OCI-LY7 (cell line): ENCODE results near the gene GNGT1. TPM values are rescaled to one million over a fixed set of nuclear protein-coding genes. Genes with fewer than 3 reads are reported as not detected.

Experiments used
- BruUV-seq: library from RNA; stranded (reverse); fragments of 400-500 nt; replicated peaks from 2 replicates; lab custom pipeline; 2021; lab: Mats Ljungman, UMichigan
- CTCF ChIA-PET: fragments of 300-600 bp; sonication (Branson Sonifier 250); formaldehyde crosslinking; loops from one replicate; lab custom pipeline; 2022; ENCODE audit warnings: antibody characterized with exemption; ENCODE audit not compliant: unreplicated experiment; lab: Charles Lee
- POLR2A ChIA-PET: fragments of 300-600 bp; sonication (Branson Sonifier 250); formaldehyde crosslinking; loops from one replicate; lab custom pipeline; 2022; ENCODE audit warnings: antibody characterized with exemption; lab: Charles Lee
- DNase-seq: peaks from one replicate; pipeline ENCODE4 v3.0.0-alpha.2; 2015; ENCODE audit warnings: low spot score
- H2AFZ ChIP-seq: fragments of 200-600 bp; sonication (generic), shearing (Covaris generic); 2 replicates; pipeline ENCODE4 v1.6.1; 2014; ENCODE audit warnings: mild to moderate bottlenecking, antibody characterized with exemption, low read length, moderate library complexity
- H3K27ac ChIP-seq: fragments of 200-600 bp; sonication (generic); 2 replicates; pipeline ENCODE4 v1.5.1; 2014; ENCODE audit warnings: mixed run types, low read depth, mild to moderate bottlenecking, moderate library complexity, low read length, inconsistent platforms; ENCODE audit not compliant: poor library complexity, severe bottlenecking
- H3K36me3 ChIP-seq: fragments of 200-600 bp; sonication (generic); 2 replicates; pipeline ENCODE4 v1.6.1; 2014; ENCODE audit warnings: mild to moderate bottlenecking, antibody characterized with exemption, low read length, moderate library complexity, mixed read lengths; ENCODE audit not compliant: insufficient read depth
- H3K4me1 ChIP-seq: fragments of 200-600 bp; sonication (generic); 2 replicates; pipeline ENCODE4 v1.5.1; 2014; ENCODE audit warnings: mild to moderate bottlenecking, low read length; ENCODE audit not compliant: insufficient read depth, poor library complexity, severe bottlenecking
- H3K4me2 ChIP-seq: fragments of 200-600 bp; sonication (generic); 2 replicates; pipeline ENCODE4 v1.6.1; 2014; ENCODE audit warnings: mild to moderate bottlenecking, low read length
- H3K4me3 ChIP-seq: fragments of 200-600 bp; sonication (generic); 2 replicates; pipeline ENCODE4 v1.5.1; 2014; ENCODE audit warnings: mild to moderate bottlenecking, low read depth, low read length; ENCODE audit not compliant: poor library complexity, severe bottlenecking
- H3K79me2 ChIP-seq: fragments of 200-600 bp; sonication (generic); 2 replicates; pipeline ENCODE4 v1.6.1; 2016; ENCODE audit warnings: low read depth, mild to moderate bottlenecking, low read length, moderate library complexity, mixed read lengths; ENCODE audit not compliant: insufficient read depth
- H3K9me2 ChIP-seq: fragments of 200-600 bp; sonication (generic); 2 replicates; pipeline ENCODE4 v1.6.1; 2016; ENCODE audit warnings: mild to moderate bottlenecking, low read length, mixed read lengths; ENCODE audit not compliant: insufficient read depth
- H3K9me3 ChIP-seq: fragments of 200-600 bp; sonication (generic); 2 replicates; pipeline ENCODE4 v1.6.1; 2014; ENCODE audit warnings: mild to moderate bottlenecking, mixed run types, low read length, mixed read lengths
- H4K20me1 ChIP-seq: fragments of 200-600 bp; sonication (generic); 2 replicates; pipeline ENCODE4 v1.6.1; 2014; ENCODE audit warnings: mild to moderate bottlenecking, antibody characterized with exemption, low read length, moderate library complexity, mixed read lengths; ENCODE audit not compliant: insufficient read depth
- EZH2phosphoT487 ChIP-seq: fragments of 200-600 bp; sonication (generic); IDR thresholded peaks from 2 replicates; pipeline ENCODE4 v1.6.1; 2018; ENCODE audit warnings: low read depth, borderline replicate concordance, mild to moderate bottlenecking, mixed run types, antibody characterized with exemption, low read length, moderate library complexity, mixed read lengths
- intact Hi-C: fragments of 100-400 bp; cut with micrococcal nuclease; formaldehyde crosslinking; loops from one replicate; pipeline ENCODE4 v1.10.0; 2022; ENCODE audit not compliant: unreplicated experiment
- total RNA-seq, 2 experiments: library from RNA; depleted of rRNA in 1 of 2; stranded (reverse); fragments of >200 nt in 1 of 2; shearing (Covaris generic) in 1 of 2; gene quantifications; 2 replicates each; pipeline ENCODE4 v1.2.3, GENCODE V29; 2014 to 2022
- TF ChIP-seq, protein P1 (sequence below): fragments of 200-600 bp; sonication (generic); conservative IDR thresholded peaks from 2 replicates; pipeline ENCODE4 v1.5.1; 2014; ENCODE audit warnings: mild to moderate bottlenecking, antibody characterized with exemption, low read length, moderate library complexity, mixed read lengths

GNGT1 gene
- total RNA-seq, 2 experiments from 2014 or later, result not detected

- no peak overlapping the region for H3K27ac ChIP-seq
- H3K36me3 ChIP-seq, result no peaks in the 10 kb centered on the region
- no peaks in the 10 kb centered on the region for H4K20me1 ChIP-seq
- BruUV-seq, result no TSS peak
- no peaks in the 10 kb centered on the region for H3K9me3 ChIP-seq
- POLR2A ChIA-PET, result interaction anchor here (0.8 to 2.0 kb wide), 7 partner anchors 9 to 310 kb away, joined by 3 to 6 read pairs (median 4); partner anchors contain the start of gene GNGT1
- no peaks in the 10 kb centered on the region for H3K79me2 ChIP-seq
- H2AFZ ChIP-seq, result no peak overlapping the region
- no peak overlapping the region for H3K4me2 ChIP-seq
- H3K4me3 ChIP-seq, result no peak overlapping the region
- intact Hi-C loops, result no loop called here
- H3K9me2 ChIP-seq, result no peaks in the 10 kb centered on the region
- DNase-seq, result no peak
- H3K4me1 ChIP-seq, result no peaks in the 10 kb centered on the region
- no peak for TF ChIP-seq EZH2phosphoT487
- TF ChIP-seq, protein P1, sequence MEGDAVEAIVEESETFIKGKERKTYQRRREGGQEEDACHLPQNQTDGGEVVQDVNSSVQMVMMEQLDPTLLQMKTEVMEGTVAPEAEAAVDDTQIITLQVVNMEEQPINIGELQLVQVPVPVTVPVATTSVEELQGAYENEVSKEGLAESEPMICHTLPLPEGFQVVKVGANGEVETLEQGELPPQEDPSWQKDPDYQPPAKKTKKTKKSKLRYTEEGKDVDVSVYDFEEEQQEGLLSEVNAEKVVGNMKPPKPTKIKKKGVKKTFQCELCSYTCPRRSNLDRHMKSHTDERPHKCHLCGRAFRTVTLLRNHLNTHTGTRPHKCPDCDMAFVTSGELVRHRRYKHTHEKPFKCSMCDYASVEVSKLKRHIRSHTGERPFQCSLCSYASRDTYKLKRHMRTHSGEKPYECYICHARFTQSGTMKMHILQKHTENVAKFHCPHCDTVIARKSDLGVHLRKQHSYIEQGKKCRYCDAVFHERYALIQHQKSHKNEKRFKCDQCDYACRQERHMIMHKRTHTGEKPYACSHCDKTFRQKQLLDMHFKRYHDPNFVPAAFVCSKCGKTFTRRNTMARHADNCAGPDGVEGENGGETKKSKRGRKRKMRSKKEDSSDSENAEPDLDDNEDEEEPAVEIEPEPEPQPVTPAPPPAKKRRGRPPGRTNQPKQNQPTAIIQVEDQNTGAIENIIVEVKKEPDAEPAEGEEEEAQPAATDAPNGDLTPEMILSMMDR, result no peak
- CTCF ChIA-PET, result no interaction called here
These were observed 10.3 kb upstream of the GNGT1 start for GRCh38 chr7:93895859-93896600.

DNA sequence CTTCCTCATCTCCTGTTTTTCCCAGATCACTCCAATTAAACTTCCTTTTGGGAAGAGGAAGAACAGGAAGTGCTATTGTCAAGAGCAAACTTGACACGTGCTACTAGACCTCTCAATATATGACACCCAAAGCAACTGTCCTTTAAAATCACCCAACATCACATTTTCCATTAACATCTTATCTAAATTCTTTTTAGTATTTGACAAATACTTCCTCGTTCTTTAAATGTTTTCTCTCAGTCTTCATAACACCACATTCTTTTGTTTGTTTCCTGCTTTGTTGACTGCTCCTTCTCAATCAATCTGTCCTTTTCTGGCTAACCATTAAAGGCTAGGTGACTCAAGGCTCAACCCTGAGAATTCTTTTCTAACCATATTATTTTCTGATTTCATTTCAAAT lies 8.7 kb upstream of the GNGT1 start:
- no peak for DNase-seq
- no peaks in the 10 kb centered on the region for H4K20me1 ChIP-seq
- ChIA-PET POLR2A (interaction anchor here (0.7 to 2.0 kb wide), 2 partner anchors 11 to 421 kb away, joined by 3 to 6 read pairs; no protein-coding TSS in a partner anchor), CTCF (no interaction called here)
- intact Hi-C loops, result no loop called here
- H3K9me2 ChIP-seq, result no peaks in the 10 kb centered on the region
- H2AFZ ChIP-seq, result no peak overlapping the region
- no peak overlapping the region for H3K4me2 ChIP-seq
- no peaks in the 10 kb centered on the region for H3K4me1 ChIP-seq
- H3K27ac ChIP-seq, result no peak overlapping the region
- TF ChIP-seq, protein P1, result no peak
- TF ChIP-seq EZH2phosphoT487, result no peak
- H3K36me3 ChIP-seq, result no peaks in the 10 kb centered on the region
- no peak overlapping the region for H3K4me3 ChIP-seq
- no TSS peak for BruUV-seq
- no peaks in the 10 kb centered on the region for H3K9me3 ChIP-seq
- no peaks in the 10 kb centered on the region for H3K79me2 ChIP-seq

- ChIA-PET CTCF (interaction anchor here (1.2 kb wide), 1 partner anchor 184 kb away, joined by 10 read pairs; no protein-coding TSS in a partner anchor), POLR2A (interaction anchor here (0.5 to 1.4 kb wide), 4 partner anchors 184 to 561 kb away, joined by 4 to 5 read pairs (median 4); no protein-coding TSS in a partner anchor)
- Histone ChIP-seq H3K9me2 (no peaks in the 10 kb centered on the region), H3K27ac (no peak overlapping the region), H4K20me1 (no peaks in the 10 kb centered on the region), H3K36me3 (no peaks in the 10 kb centered on the region), H3K79me2 (no peaks in the 10 kb centered on the region), H2AFZ (no peak overlapping the region; the same call in 1 of the 2 replicates), H3K9me3 (no peaks in the 10 kb centered on the region), H3K4me3 (no peak overlapping the region), H3K4me2 (no peak overlapping the region), H3K4me1 (no peaks in the 10 kb centered on the region)
- intact Hi-C loops, result loop anchor here (1.0 to 5.0 kb wide), 4 partner anchors 184 to 492 kb away; no protein-coding TSS in a partner anchor
- TF ChIP-seq EZH2phosphoT487, result no peak
- TF ChIP-seq, protein P1, result peak; percentile 99
- peak; percentile 60 for DNase-seq
- BruUV-seq, result no TSS peak
These were observed 3.5 kb upstream of the GNGT1 start for GRCh38 chr7:93902777-93903423.
